CD4-positive, alpha-beta T cell (primary cell): ENCODE results near the gene GALNT14. TPM values are rescaled to one million over a fixed set of nuclear protein-coding genes. Genes with fewer than 3 reads are reported as not detected.

Experiments used
- ATAC-seq: fragments of 200-7000 bp; cut with Tn5 transposase; one replicate; pipeline ENCODE4 v1.10.0; 2022; ENCODE audit warnings: mild to moderate bottlenecking; ENCODE audit not compliant: poor library complexity
- CTCF ChIA-PET: fragments of 350-600 bp; sonication (Branson Sonifier 250); formaldehyde crosslinking; loops from one replicate; lab custom pipeline; 2021; ENCODE audit warnings: antibody characterized with exemption, inconsistent platforms; lab: Charles Lee
- POLR2A ChIA-PET: fragments of 350-600 bp; sonication (Branson Sonifier 250); formaldehyde crosslinking; loops from one replicate; lab custom pipeline; 2021; ENCODE audit warnings: antibody characterized with exemption, inconsistent platforms; lab: Charles Lee
- DNase-seq, 14 experiments: peaks; one replicate each; pipeline ENCODE4 v3.0.0-alpha.2; 2013 to 2020; ENCODE audit warnings: mixed read lengths in 2 of 14
- H3K27ac ChIP-seq, 2 donors: one replicate each; pipeline versions ENCODE4 v1.5.1 to v1.7.0; 2013; ENCODE audit warnings: low read length in 2 of 2, low read depth in 1 of 2, mild to moderate bottlenecking in 1 of 2
- H3K27me3 ChIP-seq, 2 experiments: 1 replicate in 1 of 2; 2 replicates in 1 of 2; pipeline versions ENCODE4 v1.6.1 to v1.7.0; 2013; ENCODE audit warnings: low read length in 2 of 2, control low read depth in 1 of 2, mild to moderate bottlenecking in 1 of 2, moderate library complexity in 1 of 2; ENCODE audit not compliant: insufficient read depth in 2 of 2, control insufficient read depth in 1 of 2
- H3K36me3 ChIP-seq: one replicate; pipeline ENCODE4 v1.6.1; 2013; ENCODE audit warnings: low read length, control low read depth; ENCODE audit not compliant: insufficient read depth
- H3K4me1 ChIP-seq: one replicate; pipeline ENCODE4 v1.6.1; 2013; ENCODE audit warnings: low read length, control low read depth; ENCODE audit not compliant: insufficient read depth
- H3K4me3 ChIP-seq: one replicate; pipeline ENCODE4 v1.5.1; 2013; ENCODE audit warnings: mild to moderate bottlenecking, low read length, moderate library complexity
- H3K9me3 ChIP-seq, 2 experiments: 1 replicate in 1 of 2; 2 replicates in 1 of 2; pipeline versions ENCODE4 v1.6.1 to v1.7.0; 2013; ENCODE audit warnings: low read length in 2 of 2, mild to moderate bottlenecking in 2 of 2, control low read depth in 1 of 2, moderate library complexity in 1 of 2; ENCODE audit not compliant: control insufficient read depth in 1 of 2, insufficient read depth in 1 of 2
- H3K27ac Mint-ChIP-seq: one replicate; pipeline ENCODE4 v1.8.0; 2020; ENCODE audit warnings: mixed read lengths
- H3K27me3 Mint-ChIP-seq: one replicate; pipeline ENCODE4 v1.8.0; 2021; ENCODE audit warnings: mixed read lengths
- H3K36me3 Mint-ChIP-seq: one replicate; pipeline ENCODE4 v1.8.0; 2021; ENCODE audit warnings: low read depth, mixed read lengths
- H3K4me1 Mint-ChIP-seq: one replicate; pipeline ENCODE4 v1.8.0; 2021; ENCODE audit warnings: low read depth, mixed read lengths
- H3K4me3 Mint-ChIP-seq: one replicate; pipeline ENCODE4 v1.8.0; 2020; ENCODE audit warnings: mild to moderate bottlenecking, mixed read lengths
- H3K9me3 Mint-ChIP-seq: one replicate; pipeline ENCODE4 v1.8.0; 2020; ENCODE audit warnings: mixed read lengths
- CTCF ChIP-seq: fragments of 200-600 bp; IDR thresholded peaks from one replicate; pipeline ENCODE4 v1.8.0; 2022; ENCODE audit warnings: antibody characterized with exemption, mild to moderate bottlenecking
- intact Hi-C, 2 experiments: fragments of 100-400 bp; cut with DNase I in 1 of 2; cut with micrococcal nuclease in 1 of 2; formaldehyde crosslinking; loops; one replicate each; pipeline versions ENCODE4 v1.15.1 to v1.9.0; 2023 to 2025; cut with DNase I, micrococcal nuclease
- total RNA-seq, 174 experiments: library from RNA in 2 of 174; stranded (reverse) in 2 of 174; gene quantifications; one replicate each; pipeline ENCODE4 v1.2.3 and lab custom pipeline; 2021 to 2026

GALNT14 gene
- total RNA-seq, 2 experiments from 2014 or later = not detected

- Histone ChIP-seq H3K9me3 (no peaks in the 10 kb centered on the region), H3K4me3 (no peak overlapping the region), H3K4me1 (no peaks in the 10 kb centered on the region), H3K36me3 (no peaks in the 10 kb centered on the region), H3K27me3 (no peaks in the 10 kb centered on the region), H3K27ac (no peak overlapping the region)
- no peak for TF ChIP-seq CTCF
- Mint-ChIP-seq H3K4me1 (no peaks in the 10 kb centered on the region), H3K27ac (no peak overlapping the region), H3K36me3 (no peaks in the 10 kb centered on the region), H3K4me3 (no peak overlapping the region), H3K27me3 (no peaks in the 10 kb centered on the region), H3K9me3 (no peaks in the 10 kb centered on the region)
- ATAC-seq (no peak), DNase-seq (no peak)
- intact Hi-C loops = no loop called here
- POLR2A ChIA-PET = no interaction called here
- CTCF ChIA-PET = no interaction called here
Observed at GRCh38 chr2:31176742-31177141, 38.5 kb upstream of the GALNT14 start.

- Histone ChIP-seq H3K4me3 (no peak overlapping the region), H3K9me3 (no peaks in the 10 kb centered on the region), H3K36me3 (no peaks in the 10 kb centered on the region), H3K27me3 (no peaks in the 10 kb centered on the region), H3K27ac (no peak overlapping the region), H3K4me1 (no peaks in the 10 kb centered on the region)
- Mint-ChIP-seq H3K4me3 (no peak overlapping the region), H3K36me3 (no peaks in the 10 kb centered on the region), H3K9me3 (no peaks in the 10 kb centered on the region), H3K27me3 (no peaks in the 10 kb centered on the region), H3K27ac (no peak overlapping the region), H3K4me1 (no peaks in the 10 kb centered on the region)
- intact Hi-C loops = loop anchor here (2.0 to 5.0 kb wide), 5 partner anchors 162 to 1080 kb away; no protein-coding TSS in a partner anchor
- TF ChIP-seq CTCF = no peak
- no peak for ATAC-seq
- no peak for DNase-seq
- CTCF ChIA-PET = interaction anchor here (0.9 kb wide), 1 partner anchor 16 kb away, joined by 3 read pairs; no protein-coding TSS in a partner anchor
- POLR2A ChIA-PET = no interaction called here
Observed at GRCh38 chr2:31171142-31171541, 32.9 kb upstream of the GALNT14 start.

- H3K27me3 ChIP-seq = no peaks in the 10 kb centered on the region
- no peak overlapping the region for H3K27ac ChIP-seq
- Mint-ChIP-seq H3K9me3 (no peaks in the 10 kb centered on the region), H3K36me3 (no peaks in the 10 kb centered on the region), H3K27ac (no peak overlapping the region), H3K4me3 (no peak overlapping the region), H3K4me1 (peaks cover 4% of the 10 kb centered on the region), H3K27me3 (no peaks in the 10 kb centered on the region)
- ATAC-seq = peak; percentile 54
- H3K36me3 ChIP-seq = no peaks in the 10 kb centered on the region
- ChIA-PET CTCF (interaction anchor here (0.6 to 1.2 kb wide), 4 partner anchors 9 to 458 kb away, joined by 3 to 5 read pairs (median 3); no protein-coding TSS in a partner anchor), POLR2A (no interaction called here)
- intact Hi-C loops = loop anchor here (2.0 to 5.0 kb wide), 5 partner anchors 163 to 1079 kb away; no protein-coding TSS in a partner anchor
- TF ChIP-seq CTCF = peak; percentile 73
- no peak overlapping the region for H3K4me3 ChIP-seq
- DNase-seq = peak in 12 of 14 experiments; percentile 9 to 73 (median 32)
- no peaks in the 10 kb centered on the region for H3K9me3 ChIP-seq
- no peaks in the 10 kb centered on the region for H3K4me1 ChIP-seq
Observed at GRCh38 chr2:31170071-31170698, 31.9 kb upstream of the GALNT14 start.
